Measurements from ENCODE around the gene IFNB1.

IFNB1 gene

GRCh38 chr9:21070171-21070571 is 7.6 kb downstream of the IFNB1 start:
- Histone ChIP-seq H3K4ac (ENCODE audit: low read depth, low read length) (no peak overlapping the region), H3K4me1 (ENCODE audit: control insufficient read depth, low read depth, low read length) (no peaks in the 10 kb centered on the region), H3K18ac (ENCODE audit: low read length) (no peak overlapping the region), H3K27ac (ENCODE audit: low read depth, low read length) (no peak overlapping the region), H4K8ac (ENCODE audit: low read depth, low read length) (no peak overlapping the region), H2BK15ac (replicated peaks; ENCODE audit: low read depth) (no peak overlapping the region), H4K5ac (ENCODE audit: low read length) (no peak overlapping the region), H3K27me3 (ENCODE audit: insufficient read depth, low read length, poor library complexity) (no peaks in the 10 kb centered on the region), H2BK120ac (ENCODE audit: low read depth, low read length) (no peak overlapping the region), H3K56ac (ENCODE audit: low read length) (no peak overlapping the region), H3K79me1 (ENCODE audit: low read length) (no peaks in the 10 kb centered on the region), H3K4me3 (ENCODE audit: low read length) (no peak overlapping the region), H2AK5ac (ENCODE audit: low read length) (no peak overlapping the region), H3K9ac (ENCODE audit: low read length) (no peak overlapping the region), H3K36me3 (ENCODE audit: control insufficient read depth, insufficient read depth, low read length) (no peaks in the 10 kb centered on the region), H2BK5ac (ENCODE audit: low read length) (no peak overlapping the region), H3K23ac (ENCODE audit: low read length) (no peak overlapping the region), H3K79me2 (ENCODE audit: control insufficient read depth, insufficient read depth, low read length) (no peaks in the 10 kb centered on the region), H3K4me2 (ENCODE audit: low read length) (no peak overlapping the region)
- no CpG with 5 or more reads among the region's 4 CpGs for WGBS (ENCODE audit: extremely low coverage, insufficient coverage, low lambda C conversion rate)
- peak; percentile 54 for DNase-seq

GRCh38 chr9:21060919-21061561 is 16.7 kb downstream of the IFNB1 start:
- H2BK120ac ChIP-seq (ENCODE audit: low read depth, low read length) = no peak overlapping the region
- no peak overlapping the region for H3K56ac ChIP-seq (ENCODE audit: low read length)
- WGBS (ENCODE audit: extremely low coverage, insufficient coverage, low lambda C conversion rate) = no CpG with 5 or more reads among the region's 2 CpGs
- no peak overlapping the region for H3K27ac ChIP-seq (ENCODE audit: low read depth, low read length)
- H3K23ac ChIP-seq (ENCODE audit: low read length) = no peak overlapping the region
- no peaks in the 10 kb centered on the region for H3K27me3 ChIP-seq (ENCODE audit: insufficient read depth, low read length, poor library complexity)
- H2BK15ac ChIP-seq (replicated peaks; ENCODE audit: low read depth) = no peak overlapping the region
- no peaks in the 10 kb centered on the region for H3K4me1 ChIP-seq (ENCODE audit: control insufficient read depth, low read depth, low read length)
- no peak overlapping the region for H3K9ac ChIP-seq (ENCODE audit: low read length)
- no peaks in the 10 kb centered on the region for H3K79me2 ChIP-seq (ENCODE audit: control insufficient read depth, insufficient read depth, low read length)
- H4K8ac ChIP-seq (ENCODE audit: low read depth, low read length) = no peak overlapping the region
- H4K5ac ChIP-seq (ENCODE audit: low read length) = no peak overlapping the region
- no peak overlapping the region for H3K4me3 ChIP-seq (ENCODE audit: low read length)
- peak; percentile 19 for DNase-seq
- H3K4me2 ChIP-seq (ENCODE audit: low read length) = no peak overlapping the region
- H3K18ac ChIP-seq (ENCODE audit: low read length) = no peak overlapping the region
- no peaks in the 10 kb centered on the region for H3K79me1 ChIP-seq (ENCODE audit: low read length)
- H2BK5ac ChIP-seq (ENCODE audit: low read length) = no peak overlapping the region
- H2AK5ac ChIP-seq (ENCODE audit: low read length) = no peak overlapping the region
- no peaks in the 10 kb centered on the region for H3K36me3 ChIP-seq (ENCODE audit: control insufficient read depth, insufficient read depth, low read length)
- no peak overlapping the region for H3K4ac ChIP-seq (ENCODE audit: low read depth, low read length)

- H2BK120ac ChIP-seq (ENCODE audit: low read depth, low read length) = no peak overlapping the region
- no peak overlapping the region for H3K23ac ChIP-seq (ENCODE audit: low read length)
- no peaks in the 10 kb centered on the region for H3K27me3 ChIP-seq (ENCODE audit: insufficient read depth, low read length, poor library complexity)
- H2BK15ac ChIP-seq (replicated peaks; ENCODE audit: low read depth) = no peak overlapping the region
- H3K56ac ChIP-seq (ENCODE audit: low read length) = no peak overlapping the region
- H4K8ac ChIP-seq (ENCODE audit: low read depth, low read length) = no peak overlapping the region
- H3K4me2 ChIP-seq (ENCODE audit: low read length) = no peak overlapping the region
- no peak overlapping the region for H4K5ac ChIP-seq (ENCODE audit: low read length)
- H3K9ac ChIP-seq (ENCODE audit: low read length) = no peak overlapping the region
- no peak for DNase-seq
- no peak overlapping the region for H3K18ac ChIP-seq (ENCODE audit: low read length)
- H3K79me1 ChIP-seq (ENCODE audit: low read length) = no peaks in the 10 kb centered on the region
- no peak overlapping the region for H2BK5ac ChIP-seq (ENCODE audit: low read length)
- WGBS (ENCODE audit: extremely low coverage, insufficient coverage, low lambda C conversion rate) = no CpG with 5 or more reads among the region's 1 CpG
- H2AK5ac ChIP-seq (ENCODE audit: low read length) = no peak overlapping the region
- H3K4ac ChIP-seq (ENCODE audit: low read depth, low read length) = no peak overlapping the region
- no peaks in the 10 kb centered on the region for H3K4me1 ChIP-seq (ENCODE audit: control insufficient read depth, low read depth, low read length)
- no peak overlapping the region for H3K27ac ChIP-seq (ENCODE audit: low read depth, low read length)
- no peaks in the 10 kb centered on the region for H3K79me2 ChIP-seq (ENCODE audit: control insufficient read depth, insufficient read depth, low read length)
- no peak overlapping the region for H3K4me3 ChIP-seq (ENCODE audit: low read length)
- H3K36me3 ChIP-seq (ENCODE audit: control insufficient read depth, insufficient read depth, low read length) = no peaks in the 10 kb centered on the region
Observed at GRCh38 chr9:21056931-21057330, 20.8 kb downstream of the IFNB1 start.

- Histone ChIP-seq H3K27me3 (ENCODE audit: insufficient read depth, low read length, poor library complexity) (no peaks in the 10 kb centered on the region), H3K79me2 (ENCODE audit: control insufficient read depth, insufficient read depth, low read length) (no peaks in the 10 kb centered on the region), H3K79me1 (ENCODE audit: low read length) (no peaks in the 10 kb centered on the region), H3K23ac (ENCODE audit: low read length) (no peak overlapping the region), H3K4me3 (ENCODE audit: low read length) (no peak overlapping the region), H4K8ac (ENCODE audit: low read depth, low read length) (no peak overlapping the region), H3K4me1 (ENCODE audit: control insufficient read depth, low read depth, low read length) (no peaks in the 10 kb centered on the region), H2BK15ac (replicated peaks; ENCODE audit: low read depth) (no peak overlapping the region), H2BK120ac (ENCODE audit: low read depth, low read length) (no peak overlapping the region), H3K56ac (ENCODE audit: low read length) (no peak overlapping the region), H3K4me2 (ENCODE audit: low read length) (no peak overlapping the region), H3K9ac (ENCODE audit: low read length) (no peak overlapping the region), H2BK5ac (ENCODE audit: low read length) (no peak overlapping the region), H4K5ac (ENCODE audit: low read length) (no peak overlapping the region), H3K36me3 (ENCODE audit: control insufficient read depth, insufficient read depth, low read length) (no peaks in the 10 kb centered on the region), H3K4ac (ENCODE audit: low read depth, low read length) (no peak overlapping the region), H3K27ac (ENCODE audit: low read depth, low read length) (no peak overlapping the region), H2AK5ac (ENCODE audit: low read length) (no peak overlapping the region), H3K18ac (ENCODE audit: low read length) (no peak overlapping the region)
- no peak for DNase-seq
- WGBS (ENCODE audit: extremely low coverage, insufficient coverage, low lambda C conversion rate) = no CpG with 5 or more reads among the region's 2 CpGs
Observed at GRCh38 chr9:21053851-21054250, 23.9 kb downstream of the IFNB1 start.

- Histone ChIP-seq H3K4me3 (ENCODE audit: low read length) (no peak overlapping the region), H2BK15ac (replicated peaks; ENCODE audit: low read depth) (no peak overlapping the region), H3K79me1 (ENCODE audit: low read length) (no peaks in the 10 kb centered on the region), H3K27me3 (ENCODE audit: insufficient read depth, low read length, poor library complexity) (no peaks in the 10 kb centered on the region), H3K4me2 (ENCODE audit: low read length) (no peak overlapping the region), H3K23ac (ENCODE audit: low read length) (no peak overlapping the region), H3K18ac (ENCODE audit: low read length) (no peak overlapping the region), H3K79me2 (ENCODE audit: control insufficient read depth, insufficient read depth, low read length) (no peaks in the 10 kb centered on the region), H2BK5ac (ENCODE audit: low read length) (no peak overlapping the region), H3K4me1 (ENCODE audit: control insufficient read depth, low read depth, low read length) (peaks cover 4% of the 10 kb centered on the region), H2BK120ac (ENCODE audit: low read depth, low read length) (no peak overlapping the region), H3K4ac (ENCODE audit: low read depth, low read length) (no peak overlapping the region), H3K9ac (ENCODE audit: low read length) (no peak overlapping the region), H4K5ac (ENCODE audit: low read length) (no peak overlapping the region), H3K36me3 (ENCODE audit: control insufficient read depth, insufficient read depth, low read length) (no peaks in the 10 kb centered on the region), H3K27ac (ENCODE audit: low read depth, low read length) (no peak overlapping the region), H4K8ac (ENCODE audit: low read depth, low read length) (no peak overlapping the region), H2AK5ac (ENCODE audit: low read length) (no peak overlapping the region), H3K56ac (ENCODE audit: low read length) (no peak overlapping the region)
- peak; percentile 46 for DNase-seq
- no CpG with 5 or more reads among the region's 2 CpGs for WGBS (ENCODE audit: extremely low coverage, insufficient coverage, low lambda C conversion rate)
Observed at GRCh38 chr9:21047281-21047691, 30.5 kb downstream of the IFNB1 start.

- no peak overlapping the region for H2BK5ac ChIP-seq (ENCODE audit: low read length)
- H3K9ac ChIP-seq (ENCODE audit: low read length) = no peak overlapping the region
- peaks cover 4% of the 10 kb centered on the region for H3K4me1 ChIP-seq (ENCODE audit: control insufficient read depth, low read depth, low read length)
- no peak overlapping the region for H3K56ac ChIP-seq (ENCODE audit: low read length)
- H3K79me1 ChIP-seq (ENCODE audit: low read length) = no peaks in the 10 kb centered on the region
- no peaks in the 10 kb centered on the region for H3K79me2 ChIP-seq (ENCODE audit: control insufficient read depth, insufficient read depth, low read length)
- no CpG with 5 or more reads among the region's 3 CpGs for WGBS (ENCODE audit: extremely low coverage, insufficient coverage, low lambda C conversion rate)
- no peak overlapping the region for H3K4ac ChIP-seq (ENCODE audit: low read depth, low read length)
- H4K5ac ChIP-seq (ENCODE audit: low read length) = no peak overlapping the region
- H2AK5ac ChIP-seq (ENCODE audit: low read length) = no peak overlapping the region
- H3K27me3 ChIP-seq (ENCODE audit: insufficient read depth, low read length, poor library complexity) = no peaks in the 10 kb centered on the region
- H3K18ac ChIP-seq (ENCODE audit: low read length) = no peak overlapping the region
- no peaks in the 10 kb centered on the region for H3K36me3 ChIP-seq (ENCODE audit: control insufficient read depth, insufficient read depth, low read length)
- no peak overlapping the region for H2BK120ac ChIP-seq (ENCODE audit: low read depth, low read length)
- H3K27ac ChIP-seq (ENCODE audit: low read depth, low read length) = no peak overlapping the region
- H2BK15ac ChIP-seq (replicated peaks; ENCODE audit: low read depth) = no peak overlapping the region
- no peak overlapping the region for H3K23ac ChIP-seq (ENCODE audit: low read length)
- no peak for DNase-seq
- no peak overlapping the region for H3K4me2 ChIP-seq (ENCODE audit: low read length)
- no peak overlapping the region for H3K4me3 ChIP-seq (ENCODE audit: low read length)
- no peak overlapping the region for H4K8ac ChIP-seq (ENCODE audit: low read depth, low read length)
Observed at GRCh38 chr9:21043841-21044240, 33.9 kb downstream of the IFNB1 start.
